ENCODE data around the gene CEP83. TPM values are rescaled to one million over a fixed set of nuclear protein-coding genes. Genes with fewer than 3 reads are reported as not detected.

The CEP83 gene
- total and polyA plus RNA-seq, 2 experiments from 2014 or later = 18.3 to 35.2 TPM

- H3K9me3 ChIP-seq (ENCODE audit: low read depth) = no peaks in the 10 kb centered on the region
- H3K27ac ChIP-seq = peak overlapping the region; percentile 86
- H3K4me3 ChIP-seq = no peak overlapping the region
- TF ChIP-seq CTCF (IDR thresholded peaks at IDR 0.05; ENCODE audit: low read depth, low read length) = no peak
- H3K36me3 ChIP-seq = no peaks in the 10 kb centered on the region
- H3K4me1 ChIP-seq (ENCODE audit: low read depth) = peaks cover 17% of the 10 kb centered on the region
- DNase-seq (ENCODE audit: low read depth in 1 of 2, low spot score in 1 of 2) = peak; percentile 10 to 93
- no peaks in the 10 kb centered on the region for H3K27me3 ChIP-seq
These were observed 73.2 kb downstream of the CEP83 start for GRCh38 chr12:94386422-94386821.

GRCh38 chr12:94384030-94384429 is 75.6 kb downstream of the CEP83 start:
- no peak for TF ChIP-seq CTCF (IDR thresholded peaks at IDR 0.05; ENCODE audit: low read depth, low read length)
- Histone ChIP-seq H3K4me1 (ENCODE audit: low read depth) (peaks cover 32% of the 10 kb centered on the region), H3K36me3 (no peaks in the 10 kb centered on the region), H3K27ac (no peak overlapping the region), H3K9me3 (ENCODE audit: low read depth) (no peaks in the 10 kb centered on the region), H3K27me3 (no peaks in the 10 kb centered on the region), H3K4me3 (no peak overlapping the region)
- no peak for DNase-seq (ENCODE audit: low read depth in 1 of 2, low spot score in 1 of 2)

- Histone ChIP-seq H3K27me3 (no peaks in the 10 kb centered on the region), H3K4me3 (no peak overlapping the region), H3K36me3 (no peaks in the 10 kb centered on the region), H3K9me3 (ENCODE audit: low read depth) (no peaks in the 10 kb centered on the region), H3K27ac (no peak overlapping the region), H3K4me1 (ENCODE audit: low read depth) (peaks cover 21% of the 10 kb centered on the region)
- no peak for TF ChIP-seq CTCF (IDR thresholded peaks at IDR 0.05; ENCODE audit: low read depth, low read length)
- no peak for DNase-seq (ENCODE audit: low read depth in 1 of 2, low spot score in 1 of 2)
These were observed 79.2 kb downstream of the CEP83 start for GRCh38 chr12:94380507-94380906.

GRCh38 chr12:94379479-94380113 is 80.1 kb downstream of the CEP83 start:
- H3K4me3 ChIP-seq = no peak overlapping the region
- no peaks in the 10 kb centered on the region for H3K36me3 ChIP-seq
- H3K9me3 ChIP-seq (ENCODE audit: low read depth) = no peaks in the 10 kb centered on the region
- TF ChIP-seq CTCF (IDR thresholded peaks at IDR 0.05; ENCODE audit: low read depth, low read length) = no peak
- no peaks in the 10 kb centered on the region for H3K27me3 ChIP-seq
- H3K27ac ChIP-seq = peak overlapping the region; percentile 50
- DNase-seq (ENCODE audit: low read depth in 1 of 2, low spot score in 1 of 2) = no peak
- H3K4me1 ChIP-seq (ENCODE audit: low read depth) = peaks cover 20% of the 10 kb centered on the region

GRCh38 chr12:94377599-94377998 is 82.1 kb downstream of the CEP83 start:
- Histone ChIP-seq H3K27me3 (no peaks in the 10 kb centered on the region), H3K9me3 (ENCODE audit: low read depth) (no peaks in the 10 kb centered on the region), H3K36me3 (no peaks in the 10 kb centered on the region), H3K4me3 (no peak overlapping the region), H3K27ac (no peak overlapping the region), H3K4me1 (ENCODE audit: low read depth) (peaks cover 20% of the 10 kb centered on the region)
- no peak for DNase-seq (ENCODE audit: low read depth in 1 of 2, low spot score in 1 of 2)
- TF ChIP-seq CTCF (IDR thresholded peaks at IDR 0.05; ENCODE audit: low read depth, low read length) = no peak
